ENCODE results near the gene CCNB1. TPM values are rescaled to one million over a fixed set of nuclear protein-coding genes. Genes with fewer than 3 reads are reported as not detected.

The CCNB1 gene
- polyA plus RNA-seq, 2 of the 4 experiments (the other 2 are of a cell fraction), result 236 to 311 TPM

Small RNA genes lying within 50 kb of the gene (small RNA-seq; reads per million reads assigned to genes)
- 0 reads per million in 6 experiments for gene SNORA50D

Other genes starting within 250 kb of the CCNB1 start
- gene SLC30A5, start 73.1 kb upstream of the CCNB1 start, polyA plus RNA-seq (2011; rRNA removed), result 74.6 and 79.8 TPM in 2 replicates
- 51.2 to 53.3 TPM (median 52.2 TPM) in 3 replicates for gene SLC30A5, start 73.1 kb upstream of the CCNB1 start, polyA plus RNA-seq (2017; fragmentation: RNase III; extraction: RNeasy Plus Mini Kit Qiagen cat#74134 plus additional on column Dnase treatment)
- gene CENPH, start 22.4 kb downstream of the CCNB1 start, polyA plus RNA-seq (2011; rRNA removed), result 19.0 and 35.2 TPM in 2 replicates
- 26.7 to 33.1 TPM (median 26.7 TPM) in 3 replicates for gene CENPH, start 22.4 kb downstream of the CCNB1 start, polyA plus RNA-seq (2017; fragmentation: RNase III; extraction: RNeasy Plus Mini Kit Qiagen cat#74134 plus additional on column Dnase treatment)
- gene CDK7, start 67.7 kb downstream of the CCNB1 start, polyA plus RNA-seq (2011; rRNA removed), result 115 and 118 TPM in 2 replicates
- gene CDK7, start 67.7 kb downstream of the CCNB1 start, polyA plus RNA-seq (2017; fragmentation: RNase III; extraction: RNeasy Plus Mini Kit Qiagen cat#74134 plus additional on column Dnase treatment), result 62.7 to 66.4 TPM (median 63.6 TPM) in 3 replicates
- gene CCDC125, start 165.7 kb downstream of the CCNB1 start, polyA plus RNA-seq (2011; rRNA removed), result 6.6 and 8.8 TPM in 2 replicates
- 4.7 to 4.9 TPM (median 4.8 TPM) in 3 replicates for gene CCDC125, start 165.7 kb downstream of the CCNB1 start, polyA plus RNA-seq (2017; fragmentation: RNase III; extraction: RNeasy Plus Mini Kit Qiagen cat#74134 plus additional on column Dnase treatment)
- 68.8 and 108 TPM in 2 replicates for gene AK6, start 202.4 kb downstream of the CCNB1 start, polyA plus RNA-seq (2011; rRNA removed)
- 83.4 to 86.6 TPM (median 85.3 TPM) in 3 replicates for gene AK6, start 202.4 kb downstream of the CCNB1 start, polyA plus RNA-seq (2017; fragmentation: RNase III; extraction: RNeasy Plus Mini Kit Qiagen cat#74134 plus additional on column Dnase treatment)
- 256 and 269 TPM in 2 replicates for gene TAF9, start 202.4 kb downstream of the CCNB1 start, polyA plus RNA-seq (2011; rRNA removed)
- 112 to 123 TPM (median 118 TPM) in 3 replicates for gene TAF9, start 202.4 kb downstream of the CCNB1 start, polyA plus RNA-seq (2017; fragmentation: RNase III; extraction: RNeasy Plus Mini Kit Qiagen cat#74134 plus additional on column Dnase treatment)
- 24.3 TPM in 2 replicates for gene RAD17, start 202.7 kb downstream of the CCNB1 start, polyA plus RNA-seq (2011; rRNA removed)
- 12.8 to 13.3 TPM (median 13.2 TPM) in 3 replicates for gene RAD17, start 202.7 kb downstream of the CCNB1 start, polyA plus RNA-seq (2017; fragmentation: RNase III; extraction: RNeasy Plus Mini Kit Qiagen cat#74134 plus additional on column Dnase treatment)
- gene MARVELD2, start 248.0 kb downstream of the CCNB1 start, polyA plus RNA-seq (2011; rRNA removed), result 9.3 and 10.2 TPM in 2 replicates
- 2.3 to 2.9 TPM (median 2.3 TPM) in 3 replicates for gene MARVELD2, start 248.0 kb downstream of the CCNB1 start, polyA plus RNA-seq (2017; fragmentation: RNase III; extraction: RNeasy Plus Mini Kit Qiagen cat#74134 plus additional on column Dnase treatment)

All from A549 (cell line).